IPS-15b (cell line): ENCODE measurements around the gene TROAP.
"Not testable (repeated sequence)": the region's sequence is repeated elsewhere in the genome, so short reads cannot be mapped to it uniquely, and the experiment has no call there.

Source experiments
- H3K27me3 ChIP-seq: one replicate; pipeline ENCODE4 v1.6.1; 2013; ENCODE audit warnings: low read length; ENCODE audit not compliant: control insufficient read depth, insufficient read depth
- H3K36me3 ChIP-seq: one replicate; pipeline ENCODE4 v1.6.1; 2013; ENCODE audit warnings: low read length; ENCODE audit not compliant: control insufficient read depth, insufficient read depth
- H3K4me1 ChIP-seq: one replicate; pipeline ENCODE4 v1.6.1; 2013; ENCODE audit warnings: mild to moderate bottlenecking, low read length; ENCODE audit not compliant: control insufficient read depth, insufficient read depth
- H3K4me3 ChIP-seq: one replicate; pipeline ENCODE4 v1.5.1; 2013; ENCODE audit warnings: low read depth, low read length
- H3K9ac ChIP-seq: one replicate; pipeline ENCODE4 v1.6.1; 2013; ENCODE audit warnings: low read depth, mild to moderate bottlenecking, low read length
- H3K9me3 ChIP-seq: one replicate; pipeline ENCODE4 v1.6.1; 2013; ENCODE audit warnings: mild to moderate bottlenecking, low read length; ENCODE audit not compliant: control insufficient read depth, insufficient read depth

The TROAP gene

DNA sequence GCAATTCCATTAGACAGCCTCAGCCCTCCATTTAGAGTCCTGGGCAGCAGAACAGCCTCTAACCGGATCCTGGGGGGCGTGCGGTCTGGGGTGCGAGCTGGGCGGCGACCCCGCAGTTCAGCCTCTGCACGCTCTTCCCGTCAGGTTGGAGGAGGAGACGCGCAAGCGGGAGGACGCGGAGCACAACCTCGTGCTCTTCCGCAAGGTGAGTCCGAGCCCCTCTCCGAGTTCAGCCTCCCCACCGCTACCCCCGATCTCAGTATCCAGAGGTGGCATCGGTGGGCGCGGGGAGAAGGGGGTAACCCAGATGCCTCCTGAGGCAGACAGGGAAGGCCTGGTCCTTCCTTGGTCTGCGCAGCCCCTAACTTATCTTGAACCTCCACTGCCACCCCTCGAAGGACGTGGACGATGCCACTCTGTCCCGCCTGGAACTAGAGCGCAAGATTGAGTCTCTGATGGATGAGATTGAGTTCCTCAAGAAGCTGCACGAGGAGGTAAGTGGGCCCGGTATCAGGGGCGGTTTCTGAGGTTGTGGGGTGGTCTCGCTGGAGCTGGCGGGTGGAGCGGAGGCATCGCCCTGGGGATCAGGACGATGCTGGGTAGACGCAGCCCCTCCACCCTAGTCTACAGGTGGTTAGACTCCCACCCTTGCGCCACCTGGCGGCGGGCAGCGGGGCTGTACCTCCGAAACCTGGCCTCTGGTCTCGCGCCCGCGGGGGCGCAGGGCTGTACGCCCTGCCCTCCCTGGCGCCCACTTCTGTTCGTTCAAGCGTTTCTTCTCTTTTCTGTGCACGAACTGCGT lies 26.8 kb upstream of the TROAP start:
- Histone ChIP-seq H3K36me3 (no peaks in the 10 kb centered on the region), H3K4me3 (peak overlapping the region; percentile 59), H3K4me1 (peaks cover 12% of the 10 kb centered on the region), H3K9ac (no peak overlapping the region), H3K9me3 (no peaks in the 10 kb centered on the region), H3K27me3 (peaks cover 78% of the 10 kb centered on the region)

DNA sequence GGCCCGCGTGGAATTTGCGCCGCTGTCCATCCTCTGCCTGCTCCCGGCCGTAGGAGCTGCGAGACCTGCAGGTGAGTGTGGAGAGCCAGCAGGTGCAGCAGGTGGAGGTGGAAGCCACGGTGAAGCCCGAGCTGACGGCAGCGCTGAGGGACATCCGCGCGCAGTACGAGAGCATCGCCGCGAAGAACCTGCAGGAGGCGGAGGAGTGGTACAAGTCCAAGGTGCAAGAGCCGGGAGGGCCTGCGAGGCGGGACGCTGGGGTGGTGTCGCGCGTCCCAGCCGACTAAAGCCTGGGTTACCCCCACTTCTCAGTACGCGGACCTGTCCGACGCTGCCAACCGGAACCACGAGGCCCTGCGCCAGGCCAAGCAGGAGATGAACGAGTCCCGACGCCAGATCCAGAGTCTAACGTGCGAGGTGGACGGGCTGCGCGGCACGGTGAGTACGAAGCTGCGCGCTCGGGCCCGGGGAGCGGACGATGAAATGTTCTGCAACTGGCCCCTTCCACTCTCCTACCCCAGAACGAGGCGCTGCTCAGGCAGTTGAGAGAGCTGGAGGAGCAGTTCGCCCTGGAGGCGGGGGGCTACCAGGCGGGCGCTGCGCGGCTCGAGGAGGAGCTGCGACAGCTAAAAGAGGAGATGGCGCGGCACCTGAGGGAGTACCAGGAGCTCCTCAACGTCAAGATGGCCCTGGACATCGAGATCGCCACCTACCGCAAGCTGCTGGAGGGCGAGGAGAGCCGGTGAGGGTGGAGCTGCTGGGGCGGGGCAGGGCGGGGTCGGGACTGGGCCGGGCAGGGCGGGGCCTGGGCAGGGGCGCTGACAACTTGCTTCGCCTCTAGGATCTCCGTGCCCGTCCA lies 26.0 kb upstream of the TROAP start:
- no peak overlapping the region for H3K9ac ChIP-seq
- H3K4me3 ChIP-seq = peak overlapping the region; percentile 59
- peaks cover 12% of the 10 kb centered on the region for H3K4me1 ChIP-seq
- peaks cover 71% of the 10 kb centered on the region for H3K27me3 ChIP-seq
- H3K36me3 ChIP-seq = no peaks in the 10 kb centered on the region
- no peaks in the 10 kb centered on the region for H3K9me3 ChIP-seq

DNA sequence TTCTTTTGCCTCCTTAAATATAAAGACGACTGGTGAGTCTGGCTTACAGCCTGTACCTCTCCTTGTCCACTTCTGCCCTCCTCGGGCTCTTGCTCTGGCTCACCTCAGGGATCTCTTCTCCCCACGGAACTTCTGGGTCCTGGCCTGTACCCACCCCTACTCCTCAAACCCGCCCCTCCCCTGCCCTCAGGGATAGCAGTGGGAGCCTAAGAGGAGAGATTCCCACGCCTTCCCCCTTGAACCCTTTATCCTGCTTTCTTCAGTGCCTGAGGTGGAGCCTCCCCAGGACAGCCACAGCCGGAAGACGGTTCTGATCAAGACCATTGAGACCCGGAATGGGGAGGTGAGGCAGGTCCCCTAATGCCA lies 25.4 kb upstream of the TROAP start:
- Histone ChIP-seq H3K9ac (no peak overlapping the region), H3K4me1 (peaks cover 12% of the 10 kb centered on the region), H3K27me3 (peaks cover 65% of the 10 kb centered on the region), H3K4me3 (peak overlapping the region; percentile 36), H3K36me3 (no peaks in the 10 kb centered on the region), H3K9me3 (no peaks in the 10 kb centered on the region)

DNA sequence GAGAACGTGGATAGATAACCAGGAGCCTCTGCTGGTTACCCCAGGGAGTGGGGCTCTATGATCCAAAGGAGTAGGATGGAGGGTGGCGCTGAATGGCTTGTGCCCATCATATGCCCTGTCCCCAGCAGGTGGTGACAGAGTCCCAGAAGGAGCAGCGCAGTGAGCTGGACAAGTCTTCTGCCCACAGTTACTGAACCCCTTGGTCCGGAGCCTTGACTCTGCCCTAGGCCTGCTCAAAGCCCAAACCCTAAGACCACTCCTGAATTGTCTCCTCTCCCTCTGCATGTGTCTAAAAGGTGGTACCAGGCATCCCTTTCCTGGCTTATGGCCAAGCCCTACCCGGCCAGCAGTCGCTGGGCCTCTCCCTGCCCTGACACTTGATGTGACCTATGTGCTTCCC lies 24.9 kb upstream of the TROAP start:
- Histone ChIP-seq H3K9ac (no peak overlapping the region), H3K9me3 (no peaks in the 10 kb centered on the region), H3K27me3 (peaks cover 65% of the 10 kb centered on the region), H3K4me3 (no peak overlapping the region), H3K4me1 (peaks cover 9% of the 10 kb centered on the region), H3K36me3 (no peaks in the 10 kb centered on the region)

DNA sequence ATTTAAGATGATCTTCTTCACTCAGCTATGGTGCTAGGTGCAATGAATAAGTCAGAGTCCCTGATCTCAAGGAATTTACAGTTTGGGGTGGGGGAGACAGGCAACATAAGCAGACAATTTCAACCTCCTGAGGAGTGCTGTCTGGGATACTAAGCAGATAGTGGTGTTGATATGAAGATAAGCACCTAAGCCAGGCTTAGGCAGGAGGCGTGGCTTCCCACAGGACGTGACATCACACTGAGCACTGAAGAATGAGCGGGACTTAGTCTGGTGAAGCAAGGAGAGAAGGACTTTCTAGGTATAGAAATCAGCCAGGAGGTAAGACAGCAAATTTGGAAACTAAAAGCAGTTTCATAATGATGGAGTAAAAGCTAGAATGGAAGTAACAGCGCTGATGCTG lies 21.3 kb upstream of the TROAP start:
- Histone ChIP-seq H3K4me3 (no peak overlapping the region), H3K9me3 (no peaks in the 10 kb centered on the region), H3K36me3 (no peaks in the 10 kb centered on the region), H3K4me1 (peaks cover 1% of the 10 kb centered on the region), H3K27me3 (peaks cover 37% of the 10 kb centered on the region), H3K9ac (no peak overlapping the region)

DNA sequence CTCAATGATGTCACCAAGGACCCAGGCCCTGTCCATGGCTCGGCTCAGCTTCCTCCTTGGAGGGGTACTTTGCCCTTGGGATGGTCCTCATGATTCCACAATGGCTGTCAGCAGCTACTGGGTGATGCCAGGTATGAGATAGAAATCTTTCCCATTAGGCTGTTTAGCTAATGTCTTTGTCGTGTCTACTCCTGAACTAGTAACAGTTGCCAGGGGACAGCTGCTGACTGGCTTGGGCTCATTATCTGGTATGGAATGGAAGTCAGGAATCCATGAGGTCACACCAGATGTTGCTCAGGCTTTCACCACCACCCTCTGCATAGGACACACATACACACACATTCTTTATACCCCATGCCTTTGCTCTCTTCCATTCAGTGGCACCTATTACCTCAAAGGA lies 18.9 kb upstream of the TROAP start:
- Histone ChIP-seq H3K4me3 (no peak overlapping the region), H3K4me1 (no peaks in the 10 kb centered on the region), H3K27me3 (peaks cover 16% of the 10 kb centered on the region), H3K9ac (no peak overlapping the region), H3K9me3 (no peaks in the 10 kb centered on the region), H3K36me3 (no peaks in the 10 kb centered on the region)

DNA sequence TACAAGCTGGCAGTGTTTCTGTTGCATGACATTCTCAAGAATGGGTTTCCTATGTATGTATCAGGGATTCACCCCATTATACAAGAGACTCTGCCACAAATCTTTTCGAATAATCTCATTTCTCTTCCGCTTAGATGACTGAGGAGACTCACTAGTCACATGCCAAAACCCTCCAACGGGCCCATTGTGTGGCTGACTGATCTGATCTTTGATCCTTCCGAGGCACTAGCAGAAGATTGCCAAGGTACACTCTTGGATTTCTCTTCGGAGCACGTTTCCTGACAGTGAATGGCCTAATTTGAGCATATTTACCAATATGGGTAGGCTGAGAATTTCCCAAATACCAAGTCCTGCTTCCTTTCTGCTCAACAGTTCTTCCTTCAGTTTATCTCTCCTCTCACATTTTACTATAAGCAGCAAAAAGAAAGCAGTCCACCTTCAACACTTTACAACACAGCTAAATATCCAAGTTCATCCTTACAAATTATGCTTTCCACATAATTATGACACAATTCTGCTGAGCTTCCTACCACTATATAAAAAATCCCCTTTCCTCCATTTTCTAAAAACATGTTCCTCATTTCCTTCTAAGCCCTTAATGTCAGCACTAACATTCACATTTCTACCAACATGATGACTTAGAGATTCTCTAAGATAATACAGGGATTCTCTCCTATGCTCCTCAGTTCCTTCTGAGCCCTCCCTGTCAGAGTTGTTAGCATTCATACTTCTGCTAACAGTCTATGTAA lies 17.1 kb upstream of the TROAP start:
- Histone ChIP-seq H3K4me1 (no peaks in the 10 kb centered on the region), H3K36me3 (no peaks in the 10 kb centered on the region), H3K9me3 (no peaks in the 10 kb centered on the region), H3K27me3 (peaks cover 16% of the 10 kb centered on the region), H3K9ac (no peak overlapping the region), H3K4me3 (no peak overlapping the region)

DNA sequence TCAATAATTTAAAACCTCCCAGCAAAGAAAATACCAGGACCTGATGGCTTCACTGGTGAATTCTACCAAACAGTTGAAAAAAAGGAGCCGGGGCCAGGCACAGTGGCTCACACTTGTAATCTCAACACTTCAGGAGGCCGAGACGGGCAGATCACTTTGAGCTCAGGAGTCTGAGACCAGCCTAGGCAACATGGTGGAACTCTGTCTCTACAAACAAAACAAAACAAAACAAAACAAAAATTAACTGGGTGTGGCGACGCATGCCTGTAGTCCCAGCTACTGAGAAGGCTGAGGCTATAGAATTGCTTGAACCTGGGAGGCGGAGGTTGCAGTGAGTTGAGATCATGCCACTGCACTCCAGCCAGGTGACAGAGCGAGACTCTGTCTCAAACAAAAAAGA lies 13.7 kb upstream of the TROAP start:
- H3K9ac ChIP-seq = no peak overlapping the region
- peaks cover 6% of the 10 kb centered on the region for H3K27me3 ChIP-seq
- no peaks in the 10 kb centered on the region for H3K36me3 ChIP-seq
- no peak overlapping the region for H3K4me3 ChIP-seq
- H3K9me3 ChIP-seq = no peaks in the 10 kb centered on the region
- no peaks in the 10 kb centered on the region for H3K4me1 ChIP-seq

DNA sequence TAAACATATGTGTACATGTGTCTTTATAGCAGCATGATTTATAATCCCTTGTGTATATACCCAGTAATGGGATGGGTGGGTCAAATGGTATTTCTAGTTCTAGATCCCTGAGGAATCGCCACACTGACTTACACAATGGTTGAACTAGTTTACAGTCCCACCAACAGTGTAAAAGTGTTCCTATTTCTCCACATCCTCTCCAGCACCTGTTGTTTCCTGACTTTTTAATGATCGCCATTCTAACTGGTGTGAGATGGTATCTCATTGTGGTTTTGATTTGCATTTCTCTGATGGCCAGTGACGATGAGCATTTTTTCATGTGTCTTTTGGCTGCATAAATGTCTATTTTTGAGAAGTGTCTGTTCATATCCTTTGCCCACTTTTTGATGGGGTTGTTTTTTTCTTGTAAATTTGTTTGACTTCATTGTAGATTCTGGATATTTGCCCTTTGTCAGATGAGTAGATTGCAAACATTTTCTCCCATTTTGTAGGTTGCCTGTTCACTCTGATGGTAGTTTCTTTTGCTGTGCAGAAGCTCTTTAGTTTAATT lies 12.5 kb upstream of the TROAP start:
- H3K4me3 ChIP-seq, H3K36me3 ChIP-seq, H3K9ac ChIP-seq, H3K9me3 ChIP-seq, H3K27me3 ChIP-seq, H3K4me1 ChIP-seq: not testable (repeated sequence)

DNA sequence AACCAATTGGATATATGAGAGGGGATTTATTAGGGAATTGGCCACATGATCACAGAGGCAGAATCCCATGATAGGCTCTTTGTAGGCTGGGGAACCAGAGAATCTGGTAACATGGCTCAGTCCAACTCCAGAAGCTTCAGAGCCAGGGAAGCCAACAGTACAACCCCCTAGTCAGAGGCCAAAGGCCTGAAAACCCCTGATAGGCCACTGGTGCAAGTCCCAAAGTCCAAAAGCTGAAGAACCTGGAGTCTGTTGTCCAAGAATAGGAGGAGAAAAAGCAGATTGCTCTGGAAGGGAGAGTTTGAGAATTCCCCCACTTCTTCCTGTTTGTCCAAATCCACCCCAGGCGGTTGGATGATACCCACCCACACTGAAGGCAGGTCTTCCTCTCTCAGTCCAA lies 8.2 kb upstream of the TROAP start:
- Histone ChIP-seq H3K4me1 (no peaks in the 10 kb centered on the region), H3K36me3 (no peaks in the 10 kb centered on the region), H3K9me3 (no peaks in the 10 kb centered on the region), H3K9ac (no peak overlapping the region), H3K4me3 (no peak overlapping the region), H3K27me3 (peaks cover 4% of the 10 kb centered on the region)

DNA sequence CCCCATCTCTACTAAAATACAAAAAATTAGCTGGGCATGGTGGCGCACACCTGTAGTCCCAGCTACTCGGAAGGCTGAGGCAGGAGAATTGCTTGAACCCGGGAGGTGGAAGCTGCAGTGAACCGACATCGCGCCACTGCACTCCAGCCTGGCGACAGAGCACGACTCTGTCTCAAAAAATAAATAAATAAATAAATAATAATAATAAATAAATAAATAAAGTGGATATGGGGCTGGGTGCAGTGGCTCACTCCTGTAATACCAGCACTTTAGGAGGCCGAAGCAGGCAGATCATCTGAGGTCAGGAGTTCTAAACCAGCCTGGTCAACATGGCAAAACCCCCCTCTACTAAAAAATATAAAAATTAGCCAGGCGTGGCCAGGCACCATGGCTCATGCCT lies 5.9 kb upstream of the TROAP start:
- H3K27me3 ChIP-seq, H3K4me3 ChIP-seq, H3K9ac ChIP-seq, H3K4me1 ChIP-seq, H3K36me3 ChIP-seq, H3K9me3 ChIP-seq: not testable (repeated sequence)
